ENCODE data around the gene PRDM5. TPM values are rescaled to one million over a fixed set of nuclear protein-coding genes. Genes with fewer than 3 reads are reported as not detected.

The PRDM5 gene
- total and polyA plus RNA-seq, 9 donors: 8.1 to 53.8 (median 36.3) TPM

- Histone ChIP-seq H3K4me1 (ENCODE audit: insufficient read depth) (no peaks in the 10 kb centered on the region), H3K27ac (no peak overlapping the region), H3K27me3 (no peaks in the 10 kb centered on the region), H3K36me3 (no peaks in the 10 kb centered on the region), H3K4me3 (no peak overlapping the region), H3K9me3 (no peaks in the 10 kb centered on the region)
- TF ChIP-seq POLR2A (IDR thresholded peaks at IDR 0.05) (no peak), EP300 (IDR thresholded peaks at IDR 0.05) (no peak), CTCF (IDR thresholded peaks at IDR 0.05) (no peak)
- no peak for DNase-seq
- 77 to 81% (median 80%) methylated on average over 2 of the region's 2 CpGs for WGBS, 3 donors
- intact Hi-C loops (cut with DNase I): no loop called here
These were observed 66.2 kb downstream of the PRDM5 start for GRCh38 chr4:120856294-120856693.

- H3K9me3 ChIP-seq: no peaks in the 10 kb centered on the region
- no peaks in the 10 kb centered on the region for H3K4me1 ChIP-seq (ENCODE audit: insufficient read depth)
- TF ChIP-seq EP300 (IDR thresholded peaks at IDR 0.05) (no peak), CTCF (IDR thresholded peaks at IDR 0.05) (no peak), POLR2A (IDR thresholded peaks at IDR 0.05) (no peak)
- no peak for DNase-seq
- WGBS, 3 donors: 64 to 81% (median 78%) methylated on average over 2 of the region's 2 CpGs
- H3K4me3 ChIP-seq: no peak overlapping the region
- intact Hi-C loops (cut with DNase I): no loop called here
- H3K36me3 ChIP-seq: no peaks in the 10 kb centered on the region
- H3K27me3 ChIP-seq: no peaks in the 10 kb centered on the region
- no peak overlapping the region for H3K27ac ChIP-seq
These were observed 67.1 kb downstream of the PRDM5 start for GRCh38 chr4:120855307-120856001.

- no peak for DNase-seq
- Histone ChIP-seq H3K4me3 (no peak overlapping the region), H3K27me3 (no peaks in the 10 kb centered on the region), H3K4me1 (ENCODE audit: insufficient read depth) (no peaks in the 10 kb centered on the region), H3K9me3 (no peaks in the 10 kb centered on the region), H3K27ac (no peak overlapping the region), H3K36me3 (no peaks in the 10 kb centered on the region)
- intact Hi-C loops (cut with DNase I): no loop called here
- TF ChIP-seq CTCF (IDR thresholded peaks at IDR 0.05): no peak
- TF ChIP-seq EP300 (IDR thresholded peaks at IDR 0.05): no peak
- 70 to 86% (median 79%) methylated on average over 7 of the region's 7 CpGs for WGBS, 3 donors
These were observed 69.2 kb downstream of the PRDM5 start for GRCh38 chr4:120853161-120853935.

DNA sequence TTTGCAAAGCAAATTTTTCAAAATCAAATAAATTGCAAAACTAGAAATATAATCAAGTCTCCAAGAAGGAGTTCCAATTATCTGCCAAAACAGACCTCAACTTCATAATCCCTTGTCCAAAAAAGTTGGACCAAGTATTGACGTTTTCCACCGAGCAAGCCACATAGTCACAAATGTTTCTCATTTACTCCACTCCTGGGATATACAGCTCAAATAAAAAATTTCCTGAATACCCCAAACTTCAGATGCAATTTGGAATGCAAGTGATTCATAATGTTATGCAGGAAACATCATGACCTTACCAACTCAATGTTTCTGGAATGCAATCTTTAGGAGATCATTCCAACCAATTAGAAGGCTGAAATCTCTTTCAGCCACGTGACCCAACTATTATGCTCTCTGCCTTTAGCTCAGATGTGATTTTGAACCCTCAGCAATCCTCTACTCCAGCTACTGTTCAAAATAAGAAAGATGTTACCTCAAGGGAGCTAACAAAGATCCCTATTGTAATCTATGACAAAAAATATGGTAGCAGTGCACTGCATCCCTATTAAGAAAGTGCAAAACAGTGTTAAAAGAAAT, 72.4 kb downstream of the PRDM5 start:
- Histone ChIP-seq H3K27me3 (no peaks in the 10 kb centered on the region), H3K4me3 (no peak overlapping the region), H3K36me3 (no peaks in the 10 kb centered on the region), H3K9me3 (no peaks in the 10 kb centered on the region), H3K27ac (no peak overlapping the region), H3K4me1 (ENCODE audit: insufficient read depth) (no peaks in the 10 kb centered on the region)
- TF ChIP-seq CTCF (IDR thresholded peaks at IDR 0.05): no peak
- no peak for TF ChIP-seq EP300 (IDR thresholded peaks at IDR 0.05)
- no peak for TF ChIP-seq POLR2A (IDR thresholded peaks at IDR 0.05)
- 66 to 82% (median 68%) methylated on average over 3 of the region's 3 CpGs for WGBS, 3 donors
- intact Hi-C loops (cut with DNase I): no loop called here
- no peak for DNase-seq
